ENCODE measurements around the gene ZNF189. TPM values are rescaled to one million over a fixed set of nuclear protein-coding genes. Genes with fewer than 3 reads are reported as not detected.

ZNF189 gene
- polyA plus RNA-seq, 3 donors, result 0.72 to 1.8 (median 1.2) TPM

GRCh38 chr9:101446732-101447131, 48.1 kb downstream of the ZNF189 start:
- H3K4me3 ChIP-seq (replicated peaks in 1 of 3; ENCODE audit: low read depth in 2 of 3, low read length in 3 of 3), result no peak overlapping the region
- intact Hi-C loops (cut with micrococcal nuclease), result no loop called here
- H3K4me1 ChIP-seq (ENCODE audit: control insufficient read depth in 1 of 2, insufficient read depth in 2 of 2, low read length in 2 of 2), result peaks cover 6 to 7% of the 10 kb centered on the region in 2 donors
- H3K27ac ChIP-seq (ENCODE audit: low read depth in 1 of 2, low read length in 2 of 2), result no peak overlapping the region
- H3K4me2 ChIP-seq (replicated peaks; ENCODE audit: extremely low read depth, low read length, poor library complexity, severe bottlenecking), result no peak overlapping the region
- H4K20me1 ChIP-seq (ENCODE audit: insufficient read depth, low read length), result no peaks in the 10 kb centered on the region
- Mint-ChIP-seq H3K27me3 (ENCODE audit: low read depth in 3 of 3) (peaks cover 23 to 32% (median 31%) of the 10 kb centered on the region in 3 donors), H3K4me3 (no peak overlapping the region), H3K9me3 (peaks cover 3 to 14% (median 4%) of the 10 kb centered on the region in 7 donors), H3K36me3 (peaks cover 0 to 4% of the 10 kb centered on the region in 2 donors), H3K27ac (no peak overlapping the region), H3K4me1 (peaks cover 16% of the 10 kb centered on the region)
- no peak overlapping the region for H3K9ac ChIP-seq (ENCODE audit: insufficient read depth, low read length, poor library complexity, severe bottlenecking)
- H3K9me3 ChIP-seq (replicated peaks in 1 of 2; ENCODE audit: control insufficient read depth in 1 of 2, insufficient read depth in 1 of 2, low read length in 2 of 2), result peaks cover 0 to 5% of the 10 kb centered on the region in 2 donors
- H3K27me3 ChIP-seq (ENCODE audit: control insufficient read depth in 2 of 2, insufficient read depth in 2 of 2, low read length in 2 of 2), result peaks cover 28 to 36% of the 10 kb centered on the region in 2 donors
- no peak overlapping the region for H2AFZ ChIP-seq (ENCODE audit: insufficient read depth, low read depth, low read length, poor library complexity, severe bottlenecking)
- no peaks in the 10 kb centered on the region for H3K36me3 ChIP-seq (replicated peaks in 1 of 2; ENCODE audit: control insufficient read depth in 1 of 2, insufficient read depth in 2 of 2, low read length in 2 of 2)
- no peak for DNase-seq
- TF ChIP-seq, protein P1, sequence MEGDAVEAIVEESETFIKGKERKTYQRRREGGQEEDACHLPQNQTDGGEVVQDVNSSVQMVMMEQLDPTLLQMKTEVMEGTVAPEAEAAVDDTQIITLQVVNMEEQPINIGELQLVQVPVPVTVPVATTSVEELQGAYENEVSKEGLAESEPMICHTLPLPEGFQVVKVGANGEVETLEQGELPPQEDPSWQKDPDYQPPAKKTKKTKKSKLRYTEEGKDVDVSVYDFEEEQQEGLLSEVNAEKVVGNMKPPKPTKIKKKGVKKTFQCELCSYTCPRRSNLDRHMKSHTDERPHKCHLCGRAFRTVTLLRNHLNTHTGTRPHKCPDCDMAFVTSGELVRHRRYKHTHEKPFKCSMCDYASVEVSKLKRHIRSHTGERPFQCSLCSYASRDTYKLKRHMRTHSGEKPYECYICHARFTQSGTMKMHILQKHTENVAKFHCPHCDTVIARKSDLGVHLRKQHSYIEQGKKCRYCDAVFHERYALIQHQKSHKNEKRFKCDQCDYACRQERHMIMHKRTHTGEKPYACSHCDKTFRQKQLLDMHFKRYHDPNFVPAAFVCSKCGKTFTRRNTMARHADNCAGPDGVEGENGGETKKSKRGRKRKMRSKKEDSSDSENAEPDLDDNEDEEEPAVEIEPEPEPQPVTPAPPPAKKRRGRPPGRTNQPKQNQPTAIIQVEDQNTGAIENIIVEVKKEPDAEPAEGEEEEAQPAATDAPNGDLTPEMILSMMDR (IDR thresholded peaks at IDR 0.05), result no peak
- H3K79me2 ChIP-seq (ENCODE audit: insufficient read depth, low read length), result no peaks in the 10 kb centered on the region

GRCh38 chr9:101448680-101449070, 50.0 kb downstream of the ZNF189 start:
- H3K27ac Mint-ChIP-seq, result no peak overlapping the region
- no peak for DNase-seq
- Histone ChIP-seq H2AFZ (ENCODE audit: insufficient read depth, low read depth, low read length, poor library complexity, severe bottlenecking) (no peak overlapping the region), H3K9me3 (replicated peaks in 1 of 2; ENCODE audit: control insufficient read depth in 1 of 2, insufficient read depth in 1 of 2, low read length in 2 of 2) (peaks cover 5% of the 10 kb centered on the region in 2 donors), H3K9ac (ENCODE audit: insufficient read depth, low read length, poor library complexity, severe bottlenecking) (no peak overlapping the region), H3K79me2 (ENCODE audit: insufficient read depth, low read length) (no peaks in the 10 kb centered on the region), H3K27me3 (ENCODE audit: control insufficient read depth in 2 of 2, insufficient read depth in 2 of 2, low read length in 2 of 2) (peaks cover 28 to 36% of the 10 kb centered on the region in 2 donors), H3K4me1 (ENCODE audit: control insufficient read depth in 1 of 2, insufficient read depth in 2 of 2, low read length in 2 of 2) (peaks cover 6 to 7% of the 10 kb centered on the region in 2 donors), H3K4me3 (replicated peaks in 1 of 3; ENCODE audit: low read depth in 2 of 3, low read length in 3 of 3) (no peak overlapping the region), H3K27ac (ENCODE audit: low read depth in 1 of 2, low read length in 2 of 2) (no peak overlapping the region), H3K4me2 (replicated peaks; ENCODE audit: extremely low read depth, low read length, poor library complexity, severe bottlenecking) (peak overlapping the region; percentile 28), H4K20me1 (ENCODE audit: insufficient read depth, low read length) (no peaks in the 10 kb centered on the region), H3K36me3 (replicated peaks in 1 of 2; ENCODE audit: control insufficient read depth in 1 of 2, insufficient read depth in 2 of 2, low read length in 2 of 2) (no peaks in the 10 kb centered on the region)
- peaks cover 29 to 32% (median 31%) of the 10 kb centered on the region in 3 donors for H3K27me3 Mint-ChIP-seq (ENCODE audit: low read depth in 3 of 3)
- TF ChIP-seq, protein P1 (IDR thresholded peaks at IDR 0.05), result no peak
- H3K9me3 Mint-ChIP-seq, result peaks cover 7 to 27% (median 12%) of the 10 kb centered on the region in 7 donors
- 89% methylated on average over 2 of the region's 4 CpGs for WGBS (ENCODE audit: insufficient coverage)
- peak overlapping the region in 1 of 2 donors; percentile 85 for H3K4me3 Mint-ChIP-seq
- peaks cover 16% of the 10 kb centered on the region for H3K4me1 Mint-ChIP-seq
- intact Hi-C loops (cut with micrococcal nuclease), result no loop called here
- peaks cover 0 to 4% of the 10 kb centered on the region in 2 donors for H3K36me3 Mint-ChIP-seq

All from CD14-positive monocyte (primary cell).